Measurements from ENCODE around the gene KDM4E.

The KDM4E gene

GRCh38 chr11:95050595-95051202 lies 25.6 kb downstream of the KDM4E start:
- TF ChIP-seq CTCF (IDR thresholded peaks at IDR 0.05; ENCODE audit: low read depth, low read length) = no peak
- H3K4me3 ChIP-seq (ENCODE audit: low read depth, low read length) = no peak overlapping the region

GRCh38 chr11:95054356-95054755 lies 29.3 kb downstream of the KDM4E start:
- no peak for TF ChIP-seq CTCF (IDR thresholded peaks at IDR 0.05; ENCODE audit: low read depth, low read length)
- H3K4me3 ChIP-seq (ENCODE audit: low read depth, low read length) = no peak overlapping the region

- TF ChIP-seq CTCF (IDR thresholded peaks at IDR 0.05; ENCODE audit: low read depth, low read length) = no peak
- H3K4me3 ChIP-seq (ENCODE audit: low read depth, low read length) = no peak overlapping the region
These were observed 30.3 kb downstream of the KDM4E start for GRCh38 chr11:95055283-95055897.

- no peak for TF ChIP-seq CTCF (IDR thresholded peaks at IDR 0.05; ENCODE audit: low read depth, low read length)
These were observed 32.9 kb downstream of the KDM4E start for GRCh38 chr11:95057959-95058358.

GRCh38 chr11:95058621-95059020 lies 33.6 kb downstream of the KDM4E start:
- no peak for TF ChIP-seq CTCF (IDR thresholded peaks at IDR 0.05; ENCODE audit: low read depth, low read length)
- H3K4me3 ChIP-seq (ENCODE audit: low read depth, low read length) = no peak overlapping the region

More at GRCh38 chr11:95057959-95058358, 32.9 kb downstream of the KDM4E start:
- no peak overlapping the region for H3K4me3 ChIP-seq (ENCODE audit: low read depth, low read length)

GRCh38 chr11:95059046-95059445 lies 34.0 kb downstream of the KDM4E start:
- H3K4me3 ChIP-seq (ENCODE audit: low read depth, low read length) = no peak overlapping the region
- TF ChIP-seq CTCF (IDR thresholded peaks at IDR 0.05; ENCODE audit: low read depth, low read length) = no peak

GRCh38 chr11:95065336-95065735 lies 40.3 kb downstream of the KDM4E start:
- no peak overlapping the region for H3K4me3 ChIP-seq (ENCODE audit: low read depth, low read length)
- TF ChIP-seq CTCF (IDR thresholded peaks at IDR 0.05; ENCODE audit: low read depth, low read length) = no peak

All from WI38 (cell line).